OCI-LY7 (cell line): ENCODE data around the gene POLR1H. TPM values are rescaled to one million over a fixed set of nuclear protein-coding genes. Genes with fewer than 3 reads are reported as not detected.

Experiments used
- BruUV-seq: library from RNA; stranded (reverse); fragments of 400-500 nt; replicated peaks from 2 replicates; lab custom pipeline; 2021; lab: Mats Ljungman, UMichigan
- CTCF ChIA-PET: fragments of 300-600 bp; sonication (Branson Sonifier 250); formaldehyde crosslinking; loops from one replicate; lab custom pipeline; 2022; ENCODE audit warnings: antibody characterized with exemption; ENCODE audit not compliant: unreplicated experiment; lab: Charles Lee
- POLR2A ChIA-PET: fragments of 300-600 bp; sonication (Branson Sonifier 250); formaldehyde crosslinking; loops from one replicate; lab custom pipeline; 2022; ENCODE audit warnings: antibody characterized with exemption; lab: Charles Lee
- DNase-seq: peaks from one replicate; pipeline ENCODE4 v3.0.0-alpha.2; 2015; ENCODE audit warnings: low spot score
- H2AFZ ChIP-seq: fragments of 200-600 bp; sonication (generic), shearing (Covaris generic); 2 replicates; pipeline ENCODE4 v1.6.1; 2014; ENCODE audit warnings: mild to moderate bottlenecking, antibody characterized with exemption, low read length, moderate library complexity
- H3K27ac ChIP-seq: fragments of 200-600 bp; sonication (generic); 2 replicates; pipeline ENCODE4 v1.5.1; 2014; ENCODE audit warnings: mixed run types, low read depth, mild to moderate bottlenecking, moderate library complexity, low read length, inconsistent platforms; ENCODE audit not compliant: poor library complexity, severe bottlenecking
- H3K36me3 ChIP-seq: fragments of 200-600 bp; sonication (generic); 2 replicates; pipeline ENCODE4 v1.6.1; 2014; ENCODE audit warnings: mild to moderate bottlenecking, antibody characterized with exemption, low read length, moderate library complexity, mixed read lengths; ENCODE audit not compliant: insufficient read depth
- H3K4me1 ChIP-seq: fragments of 200-600 bp; sonication (generic); 2 replicates; pipeline ENCODE4 v1.5.1; 2014; ENCODE audit warnings: mild to moderate bottlenecking, low read length; ENCODE audit not compliant: insufficient read depth, poor library complexity, severe bottlenecking
- H3K4me2 ChIP-seq: fragments of 200-600 bp; sonication (generic); 2 replicates; pipeline ENCODE4 v1.6.1; 2014; ENCODE audit warnings: mild to moderate bottlenecking, low read length
- H3K4me3 ChIP-seq: fragments of 200-600 bp; sonication (generic); 2 replicates; pipeline ENCODE4 v1.5.1; 2014; ENCODE audit warnings: mild to moderate bottlenecking, low read depth, low read length; ENCODE audit not compliant: poor library complexity, severe bottlenecking
- H3K79me2 ChIP-seq: fragments of 200-600 bp; sonication (generic); 2 replicates; pipeline ENCODE4 v1.6.1; 2016; ENCODE audit warnings: low read depth, mild to moderate bottlenecking, low read length, moderate library complexity, mixed read lengths; ENCODE audit not compliant: insufficient read depth
- H3K9me2 ChIP-seq: fragments of 200-600 bp; sonication (generic); 2 replicates; pipeline ENCODE4 v1.6.1; 2016; ENCODE audit warnings: mild to moderate bottlenecking, low read length, mixed read lengths; ENCODE audit not compliant: insufficient read depth
- H3K9me3 ChIP-seq: fragments of 200-600 bp; sonication (generic); 2 replicates; pipeline ENCODE4 v1.6.1; 2014; ENCODE audit warnings: mild to moderate bottlenecking, mixed run types, low read length, mixed read lengths
- H4K20me1 ChIP-seq: fragments of 200-600 bp; sonication (generic); 2 replicates; pipeline ENCODE4 v1.6.1; 2014; ENCODE audit warnings: mild to moderate bottlenecking, antibody characterized with exemption, low read length, moderate library complexity, mixed read lengths; ENCODE audit not compliant: insufficient read depth
- CTCF ChIP-seq: fragments of 200-600 bp; sonication (generic); conservative IDR thresholded peaks from 2 replicates; pipeline ENCODE4 v1.5.1; 2014; ENCODE audit warnings: mild to moderate bottlenecking, antibody characterized with exemption, low read length, moderate library complexity, mixed read lengths
- EZH2phosphoT487 ChIP-seq: fragments of 200-600 bp; sonication (generic); IDR thresholded peaks from 2 replicates; pipeline ENCODE4 v1.6.1; 2018; ENCODE audit warnings: low read depth, borderline replicate concordance, mild to moderate bottlenecking, mixed run types, antibody characterized with exemption, low read length, moderate library complexity, mixed read lengths
- intact Hi-C: fragments of 100-400 bp; cut with micrococcal nuclease; formaldehyde crosslinking; loops from one replicate; pipeline ENCODE4 v1.10.0; 2022; ENCODE audit not compliant: unreplicated experiment
- total RNA-seq, 2 experiments: library from RNA; depleted of rRNA in 1 of 2; stranded (reverse); fragments of >200 nt in 1 of 2; shearing (Covaris generic) in 1 of 2; gene quantifications; 2 replicates each; pipeline ENCODE4 v1.2.3, GENCODE V29; 2014 to 2022

POLR1H gene
- total RNA-seq, 2 experiments from 2014 or later = 39.3 to 67.5 TPM

GRCh38 chr6:30053682-30054081 is 7.4 kb upstream of the POLR1H start:
- no peaks in the 10 kb centered on the region for H3K9me2 ChIP-seq
- no peak overlapping the region for H2AFZ ChIP-seq
- no peak overlapping the region for H3K27ac ChIP-seq
- no peak for DNase-seq
- BruUV-seq = no TSS peak
- no peaks in the 10 kb centered on the region for H4K20me1 ChIP-seq
- no peak overlapping the region for H3K4me3 ChIP-seq
- H3K36me3 ChIP-seq = peaks cover 15% of the 10 kb centered on the region; the same call in 1 of the 2 replicates
- intact Hi-C loops = no loop called here
- CTCF ChIA-PET = no interaction called here
- POLR2A ChIA-PET = interaction anchor here (0.6 kb wide), 1 partner anchor 30 kb away, joined by 3 read pairs; no protein-coding TSS in a partner anchor
- TF ChIP-seq EZH2phosphoT487 (no peak), CTCF (no peak)
- H3K4me1 ChIP-seq = no peaks in the 10 kb centered on the region
- H3K9me3 ChIP-seq = no peaks in the 10 kb centered on the region
- no peaks in the 10 kb centered on the region for H3K79me2 ChIP-seq
- H3K4me2 ChIP-seq = no peak overlapping the region

GRCh38 chr6:30055513-30055912 is 5.6 kb upstream of the POLR1H start:
- no peak overlapping the region for H3K4me2 ChIP-seq
- BruUV-seq = no TSS peak
- no peaks in the 10 kb centered on the region for H4K20me1 ChIP-seq
- peaks cover 12% of the 10 kb centered on the region for H3K79me2 ChIP-seq
- TF ChIP-seq EZH2phosphoT487 (no peak), CTCF (no peak)
- H3K9me2 ChIP-seq = no peaks in the 10 kb centered on the region
- DNase-seq = no peak
- H3K9me3 ChIP-seq = no peaks in the 10 kb centered on the region
- H3K36me3 ChIP-seq = peaks cover 15% of the 10 kb centered on the region; the same call in 1 of the 2 replicates
- H2AFZ ChIP-seq = no peak overlapping the region
- no peak overlapping the region for H3K4me3 ChIP-seq
- intact Hi-C loops = no loop called here
- ChIA-PET POLR2A (no interaction called here), CTCF (no interaction called here)
- H3K4me1 ChIP-seq = peaks cover 11% of the 10 kb centered on the region
- no peak overlapping the region for H3K27ac ChIP-seq

GRCh38 chr6:30060606-30061091 is 416 bp upstream of the POLR1H start:
- peaks cover 27% of the 10 kb centered on the region for H3K36me3 ChIP-seq
- H3K4me1 ChIP-seq = peaks cover 31% of the 10 kb centered on the region
- CTCF ChIA-PET = interaction anchor here (0.6 kb wide), 1 partner anchor 143 kb away, joined by 3 read pairs; no protein-coding TSS in a partner anchor
- TF ChIP-seq CTCF (no peak), EZH2phosphoT487 (no peak)
- H3K4me3 ChIP-seq = peak overlapping the region; percentile 81
- H4K20me1 ChIP-seq = no peaks in the 10 kb centered on the region
- H2AFZ ChIP-seq = peak overlapping the region; percentile 96
- TSS peak; percentile 82 for BruUV-seq
- H3K27ac ChIP-seq = peak overlapping the region; percentile 35
- peak; percentile 24 for DNase-seq
- peaks cover 55% of the 10 kb centered on the region for H3K79me2 ChIP-seq
- POLR2A ChIA-PET = interaction anchor here (0.7 to 2.2 kb wide), 7 partner anchors 8 to 152 kb away, joined by 3 to 9 read pairs (median 5); partner anchors contain the start of gene TRIM26
- H3K4me2 ChIP-seq = peak overlapping the region; percentile 92
- no peaks in the 10 kb centered on the region for H3K9me2 ChIP-seq
- intact Hi-C loops = loop anchor here (10.0 kb wide), 2 partner anchors 284 to 1916 kb away; partner anchors contain the start of genes RPP21 and ZKSCAN8
- H3K9me3 ChIP-seq = no peaks in the 10 kb centered on the region
